C4-2B (cell line): ENCODE measurements around the gene DPYSL3.

Experiments used
- ZFX ChIP-seq: fragments of 450-650 bp; IDR thresholded peaks from 2 replicates; pipeline ENCODE4 v1.6.1; 2017
- TF ChIP-seq, protein P1 (sequence below): fragments of 450-650 bp; conservative IDR thresholded peaks from 2 replicates; pipeline ENCODE4 v1.5.1; 2017; ENCODE audit warnings: mild to moderate bottlenecking

DNA sequence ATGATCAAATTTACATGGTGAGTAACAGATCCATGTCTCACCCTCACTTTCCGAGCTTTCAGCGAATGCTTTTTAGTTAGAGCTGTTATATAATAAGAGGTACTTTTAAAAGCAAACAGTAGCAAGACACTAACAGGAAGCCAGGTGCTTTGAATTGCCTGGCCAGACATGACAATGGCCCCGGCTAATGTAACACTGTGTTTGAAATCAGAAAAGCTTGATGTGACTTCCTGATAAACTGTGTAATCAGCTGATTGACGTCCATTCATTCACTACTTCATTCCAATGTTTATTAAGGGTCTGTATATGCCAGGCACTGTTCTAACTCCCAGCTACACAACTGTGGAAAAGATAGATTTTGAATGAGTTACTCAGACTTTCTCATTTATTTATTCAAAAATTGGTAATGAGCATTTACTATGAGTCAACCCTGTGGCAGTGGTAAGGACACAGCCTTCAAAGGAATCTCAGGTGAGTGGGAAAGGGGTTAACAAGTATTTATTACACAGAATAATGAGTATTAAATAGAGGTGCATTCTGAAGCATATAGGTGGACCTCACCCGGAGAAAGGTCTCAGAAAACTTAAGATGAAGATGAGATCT, 26.6 kb downstream of the DPYSL3 start:
- TF ChIP-seq, protein P1, sequence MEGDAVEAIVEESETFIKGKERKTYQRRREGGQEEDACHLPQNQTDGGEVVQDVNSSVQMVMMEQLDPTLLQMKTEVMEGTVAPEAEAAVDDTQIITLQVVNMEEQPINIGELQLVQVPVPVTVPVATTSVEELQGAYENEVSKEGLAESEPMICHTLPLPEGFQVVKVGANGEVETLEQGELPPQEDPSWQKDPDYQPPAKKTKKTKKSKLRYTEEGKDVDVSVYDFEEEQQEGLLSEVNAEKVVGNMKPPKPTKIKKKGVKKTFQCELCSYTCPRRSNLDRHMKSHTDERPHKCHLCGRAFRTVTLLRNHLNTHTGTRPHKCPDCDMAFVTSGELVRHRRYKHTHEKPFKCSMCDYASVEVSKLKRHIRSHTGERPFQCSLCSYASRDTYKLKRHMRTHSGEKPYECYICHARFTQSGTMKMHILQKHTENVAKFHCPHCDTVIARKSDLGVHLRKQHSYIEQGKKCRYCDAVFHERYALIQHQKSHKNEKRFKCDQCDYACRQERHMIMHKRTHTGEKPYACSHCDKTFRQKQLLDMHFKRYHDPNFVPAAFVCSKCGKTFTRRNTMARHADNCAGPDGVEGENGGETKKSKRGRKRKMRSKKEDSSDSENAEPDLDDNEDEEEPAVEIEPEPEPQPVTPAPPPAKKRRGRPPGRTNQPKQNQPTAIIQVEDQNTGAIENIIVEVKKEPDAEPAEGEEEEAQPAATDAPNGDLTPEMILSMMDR, result no peak
- no peak for TF ChIP-seq ZFX
